C4-2B (cell line): ENCODE measurements around the gene ARHGAP26.
A peak's percentile ranks its signal among the peaks of the same experiment; 100 is the strongest.

Experiments
- H3K27ac ChIP-seq: fragments of 450-650 bp; 2 replicates; pipeline ENCODE4 v1.5.1; 2017
- CTCF ChIP-seq: fragments of 450-650 bp; conservative IDR thresholded peaks from 2 replicates; pipeline ENCODE4 v1.5.1; 2017; ENCODE audit warnings: mild to moderate bottlenecking
- ZFX ChIP-seq: fragments of 450-650 bp; IDR thresholded peaks from 2 replicates; pipeline ENCODE4 v1.6.1; 2017

The ARHGAP26 gene

GRCh38 chr5:142769793-142770649 is at the start of gene ARHGAP26:
Gene ARHGAP26, plus strand, starts transcription at chr5:142770377. Its CDS starts 385 bp downstream, at chr5:142770762.
- TF ChIP-seq ZFX (no peak), CTCF (peak; percentile 30)
- H3K27ac ChIP-seq, result peak within 1 kb of the TSS; percentile 60

- TF ChIP-seq ZFX (no peak), CTCF (peak; percentile 25; the same call in 1 of the 2 replicates)
- peak overlapping the region; percentile 14 for H3K27ac ChIP-seq
These were observed 49.4 kb upstream of the ARHGAP26 start for GRCh38 chr5:142720641-142721271.

- TF ChIP-seq ZFX (no peak), CTCF (no peak)
- no peak overlapping the region for H3K27ac ChIP-seq
These were observed 48.0 kb upstream of the ARHGAP26 start for GRCh38 chr5:142722146-142722545.

GRCh38 chr5:142722896-142723295 is 47.3 kb upstream of the ARHGAP26 start:
- no peak overlapping the region for H3K27ac ChIP-seq
- TF ChIP-seq ZFX, result no peak
- no peak for TF ChIP-seq CTCF

- TF ChIP-seq ZFX, result no peak
- TF ChIP-seq CTCF, result no peak
- H3K27ac ChIP-seq, result no peak overlapping the region
These were observed 45.4 kb upstream of the ARHGAP26 start for GRCh38 chr5:142724821-142725220.

GRCh38 chr5:142725231-142726187 is 44.7 kb upstream of the ARHGAP26 start:
- no peak for TF ChIP-seq ZFX
- no peak for TF ChIP-seq CTCF
- no peak overlapping the region for H3K27ac ChIP-seq
